ENCODE measurements around the gene DIP2A.

DNA sequence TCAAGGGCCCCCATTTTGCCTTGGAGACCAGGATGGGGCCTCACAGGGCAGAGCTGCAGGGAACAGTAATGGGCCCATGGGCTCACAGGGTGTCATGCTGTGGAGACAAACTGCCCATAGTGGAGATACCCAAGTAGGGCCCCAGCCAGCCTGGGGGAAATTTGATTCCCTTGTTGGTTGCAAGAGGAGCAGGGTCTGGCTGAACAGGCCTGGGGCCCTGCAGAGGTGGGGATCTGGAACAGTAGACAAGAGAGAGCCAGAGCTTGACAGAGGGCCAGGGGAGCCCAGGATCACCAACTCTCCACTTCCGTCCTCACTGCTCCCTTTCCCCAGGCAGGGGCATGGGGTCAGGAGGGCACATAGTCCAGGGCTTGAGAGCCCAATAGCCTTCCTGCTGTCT lies 137.5 kb downstream of the DIP2A start:
- TF ChIP-seq, protein P1, sequence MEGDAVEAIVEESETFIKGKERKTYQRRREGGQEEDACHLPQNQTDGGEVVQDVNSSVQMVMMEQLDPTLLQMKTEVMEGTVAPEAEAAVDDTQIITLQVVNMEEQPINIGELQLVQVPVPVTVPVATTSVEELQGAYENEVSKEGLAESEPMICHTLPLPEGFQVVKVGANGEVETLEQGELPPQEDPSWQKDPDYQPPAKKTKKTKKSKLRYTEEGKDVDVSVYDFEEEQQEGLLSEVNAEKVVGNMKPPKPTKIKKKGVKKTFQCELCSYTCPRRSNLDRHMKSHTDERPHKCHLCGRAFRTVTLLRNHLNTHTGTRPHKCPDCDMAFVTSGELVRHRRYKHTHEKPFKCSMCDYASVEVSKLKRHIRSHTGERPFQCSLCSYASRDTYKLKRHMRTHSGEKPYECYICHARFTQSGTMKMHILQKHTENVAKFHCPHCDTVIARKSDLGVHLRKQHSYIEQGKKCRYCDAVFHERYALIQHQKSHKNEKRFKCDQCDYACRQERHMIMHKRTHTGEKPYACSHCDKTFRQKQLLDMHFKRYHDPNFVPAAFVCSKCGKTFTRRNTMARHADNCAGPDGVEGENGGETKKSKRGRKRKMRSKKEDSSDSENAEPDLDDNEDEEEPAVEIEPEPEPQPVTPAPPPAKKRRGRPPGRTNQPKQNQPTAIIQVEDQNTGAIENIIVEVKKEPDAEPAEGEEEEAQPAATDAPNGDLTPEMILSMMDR (optimal IDR thresholded peaks at IDR 0.05 in 1 of 3, IDR thresholded peaks at IDR 0.05 in 1 of 3, conservative IDR thresholded peaks at IDR 0.05 in 1 of 3; ENCODE audit: extremely low read depth in 1 of 3, insufficient read depth in 2 of 3, low read length in 3 of 3): no peak
- TF ChIP-seq EZH2 (IDR thresholded peaks at IDR 0.05; ENCODE audit: low read length): no peak

All from keratinocyte (primary cell).